Body of pancreas (tissue), 4 donors: ENCODE data around the gene SH3D21.

Experiments
- CTCF ChIP-seq, 7 experiments: fragments of 450-650 bp in 4 of 7; fragments of 200-600 bp in 3 of 7; sonication (generic) in 3 of 7; IDR thresholded peaks; one replicate each; pipeline ENCODE4 v1.5.1; 2016 to 2019; ENCODE audit warnings: antibody characterized with exemption in 7 of 7
- POLR2A ChIP-seq, 3 donors: fragments of 450-650 bp; IDR thresholded peaks; one replicate each; pipeline ENCODE4 v1.6.1; 2016; ENCODE audit warnings: antibody characterized with exemption in 3 of 3, mild to moderate bottlenecking in 2 of 3

- TF ChIP-seq CTCF (IDR thresholded peaks at IDR 0.05) (no peak), POLR2A (IDR thresholded peaks at IDR 0.05) (no peak)
Measured at GRCh38 chr1:36367066-36367465, 60.9 kb downstream of the SH3D21 start.
